Measurements from ENCODE around the gene SMIM12. TPM values are rescaled to one million over a fixed set of nuclear protein-coding genes. Genes with fewer than 3 reads are reported as not detected.

The SMIM12 gene
- total RNA-seq, 1 experiment from 2014 or later: 35.8 TPM

DNA sequence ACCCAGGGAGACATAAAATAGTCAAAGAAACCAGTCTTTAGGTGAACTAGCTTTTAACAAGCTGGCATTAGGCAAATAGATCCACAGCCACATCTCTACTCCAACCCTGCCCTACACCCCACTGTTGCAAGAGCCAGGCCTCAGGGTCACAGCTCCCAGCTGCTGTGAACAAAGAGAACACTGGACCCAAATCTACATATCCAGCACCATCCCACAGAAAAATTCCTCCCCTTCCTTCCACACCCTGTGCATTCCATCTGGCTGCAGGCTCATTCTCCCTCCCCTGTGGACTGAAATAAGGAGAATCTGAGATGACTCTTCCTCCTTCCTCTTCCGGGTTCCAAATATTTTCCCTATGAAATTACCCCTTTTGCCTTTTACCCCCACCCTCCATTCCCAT, 46.7 kb upstream of the SMIM12 start:
- CTCF ChIA-PET: no interaction called here
- no peak overlapping the region for H3K27ac Mint-ChIP-seq (ENCODE audit: unreplicated experiment)
- no peaks in the 10 kb centered on the region for H3K9me3 Mint-ChIP-seq (ENCODE audit: low read depth, unreplicated experiment)
- intact Hi-C loops (cut with micrococcal nuclease; ENCODE audit: unreplicated experiment): no loop called here
- no peaks in the 10 kb centered on the region for H3K36me3 Mint-ChIP-seq (ENCODE audit: insufficient read depth, unreplicated experiment)
- no TSS peak for BruUV-seq (replicated peaks)
- TF ChIP-seq, protein P1, sequence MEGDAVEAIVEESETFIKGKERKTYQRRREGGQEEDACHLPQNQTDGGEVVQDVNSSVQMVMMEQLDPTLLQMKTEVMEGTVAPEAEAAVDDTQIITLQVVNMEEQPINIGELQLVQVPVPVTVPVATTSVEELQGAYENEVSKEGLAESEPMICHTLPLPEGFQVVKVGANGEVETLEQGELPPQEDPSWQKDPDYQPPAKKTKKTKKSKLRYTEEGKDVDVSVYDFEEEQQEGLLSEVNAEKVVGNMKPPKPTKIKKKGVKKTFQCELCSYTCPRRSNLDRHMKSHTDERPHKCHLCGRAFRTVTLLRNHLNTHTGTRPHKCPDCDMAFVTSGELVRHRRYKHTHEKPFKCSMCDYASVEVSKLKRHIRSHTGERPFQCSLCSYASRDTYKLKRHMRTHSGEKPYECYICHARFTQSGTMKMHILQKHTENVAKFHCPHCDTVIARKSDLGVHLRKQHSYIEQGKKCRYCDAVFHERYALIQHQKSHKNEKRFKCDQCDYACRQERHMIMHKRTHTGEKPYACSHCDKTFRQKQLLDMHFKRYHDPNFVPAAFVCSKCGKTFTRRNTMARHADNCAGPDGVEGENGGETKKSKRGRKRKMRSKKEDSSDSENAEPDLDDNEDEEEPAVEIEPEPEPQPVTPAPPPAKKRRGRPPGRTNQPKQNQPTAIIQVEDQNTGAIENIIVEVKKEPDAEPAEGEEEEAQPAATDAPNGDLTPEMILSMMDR (IDR thresholded peaks at IDR 0.05; ENCODE audit: unreplicated experiment): no peak
- H3K4me1 Mint-ChIP-seq (ENCODE audit: low read depth, unreplicated experiment): no peaks in the 10 kb centered on the region
- DNase-seq: no peak
- H3K27me3 Mint-ChIP-seq (ENCODE audit: unreplicated experiment): peaks cover 85% of the 10 kb centered on the region
- no peak overlapping the region for H3K4me3 Mint-ChIP-seq (ENCODE audit: low read depth, unreplicated experiment)

DNA sequence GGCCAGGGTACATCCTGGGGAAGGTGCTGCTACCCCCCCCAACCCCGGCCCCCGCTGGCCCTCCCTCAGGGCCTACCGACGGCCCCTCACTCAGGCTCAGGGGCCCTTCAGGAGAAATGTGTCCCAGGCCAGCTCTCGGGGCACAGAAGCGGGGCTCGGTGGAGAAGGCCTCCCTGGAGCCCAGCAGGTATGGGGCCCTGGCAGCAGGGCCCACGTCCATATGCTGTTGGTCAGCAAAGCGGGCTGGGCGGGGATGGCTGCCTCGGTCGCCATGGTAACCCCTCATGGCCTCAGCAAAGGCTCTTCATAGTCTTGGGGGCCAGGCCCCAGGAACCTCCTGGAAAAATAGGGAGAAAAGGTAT, 45.5 kb upstream of the SMIM12 start:
- no peak overlapping the region for H3K4me3 Mint-ChIP-seq (ENCODE audit: low read depth, unreplicated experiment)
- no peaks in the 10 kb centered on the region for H3K36me3 Mint-ChIP-seq (ENCODE audit: insufficient read depth, unreplicated experiment)
- no peaks in the 10 kb centered on the region for H3K9me3 Mint-ChIP-seq (ENCODE audit: low read depth, unreplicated experiment)
- CTCF ChIA-PET: no interaction called here
- DNase-seq: no peak
- TF ChIP-seq, protein P1 (IDR thresholded peaks at IDR 0.05; ENCODE audit: unreplicated experiment): no peak
- H3K4me1 Mint-ChIP-seq (ENCODE audit: low read depth, unreplicated experiment): no peaks in the 10 kb centered on the region
- BruUV-seq (replicated peaks): no TSS peak
- no peak overlapping the region for H3K27ac Mint-ChIP-seq (ENCODE audit: unreplicated experiment)
- H3K27me3 Mint-ChIP-seq (ENCODE audit: unreplicated experiment): peaks cover 85% of the 10 kb centered on the region
- intact Hi-C loops (cut with micrococcal nuclease; ENCODE audit: unreplicated experiment): no loop called here

DNA sequence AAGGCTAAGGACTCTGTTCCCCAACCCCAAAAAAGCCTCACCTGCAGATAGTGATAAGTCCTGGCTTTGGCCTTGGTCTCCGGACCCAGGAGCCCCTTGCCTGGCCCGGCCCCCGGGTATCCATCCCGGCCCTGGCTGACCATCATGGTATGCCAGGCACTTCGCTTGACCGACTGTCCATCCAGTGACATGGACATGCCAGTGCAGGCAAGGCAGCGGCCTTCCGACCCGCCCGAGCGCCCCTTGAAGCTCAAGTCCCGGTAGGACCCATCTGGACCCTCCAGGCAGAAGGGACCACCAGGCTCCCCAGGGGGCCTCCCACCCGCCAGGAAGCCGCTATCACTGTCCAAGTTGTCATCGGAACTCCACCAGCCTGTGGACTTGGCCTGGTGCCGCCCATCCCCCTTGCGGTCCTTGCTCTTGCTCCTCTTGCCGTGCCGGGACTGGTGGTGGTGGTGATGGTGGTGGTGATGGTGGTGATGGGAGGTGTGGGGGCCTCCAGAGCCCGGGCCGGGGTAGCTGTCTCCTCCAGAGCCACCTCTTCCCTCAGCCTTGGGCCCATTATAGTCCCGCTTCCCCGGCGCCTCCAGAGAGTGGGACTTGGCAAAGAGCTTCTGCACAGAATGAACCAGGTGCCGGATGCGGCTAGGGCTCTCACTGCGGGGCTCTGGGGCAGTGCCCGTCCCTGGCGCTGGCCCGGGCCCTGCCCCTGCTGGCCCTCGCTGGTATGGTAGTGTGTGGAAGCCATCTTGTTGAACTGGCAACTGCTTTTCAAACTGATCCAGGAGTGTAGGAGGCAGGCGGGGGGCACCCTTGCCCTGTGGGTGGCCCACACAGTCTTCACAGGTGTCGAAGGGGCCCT, 44.9 kb upstream of the SMIM12 start:
- H3K4me1 Mint-ChIP-seq (ENCODE audit: low read depth, unreplicated experiment): no peaks in the 10 kb centered on the region
- no peaks in the 10 kb centered on the region for H3K9me3 Mint-ChIP-seq (ENCODE audit: low read depth, unreplicated experiment)
- no TSS peak for BruUV-seq (replicated peaks)
- peaks cover 83% of the 10 kb centered on the region for H3K27me3 Mint-ChIP-seq (ENCODE audit: unreplicated experiment)
- TF ChIP-seq, protein P1 (IDR thresholded peaks at IDR 0.05; ENCODE audit: unreplicated experiment): no peak
- CTCF ChIA-PET: no interaction called here
- H3K4me3 Mint-ChIP-seq (ENCODE audit: low read depth, unreplicated experiment): no peak overlapping the region
- no peaks in the 10 kb centered on the region for H3K36me3 Mint-ChIP-seq (ENCODE audit: insufficient read depth, unreplicated experiment)
- no peak for DNase-seq
- no peak overlapping the region for H3K27ac Mint-ChIP-seq (ENCODE audit: unreplicated experiment)
- intact Hi-C loops (cut with micrococcal nuclease; ENCODE audit: unreplicated experiment): no loop called here

DNA sequence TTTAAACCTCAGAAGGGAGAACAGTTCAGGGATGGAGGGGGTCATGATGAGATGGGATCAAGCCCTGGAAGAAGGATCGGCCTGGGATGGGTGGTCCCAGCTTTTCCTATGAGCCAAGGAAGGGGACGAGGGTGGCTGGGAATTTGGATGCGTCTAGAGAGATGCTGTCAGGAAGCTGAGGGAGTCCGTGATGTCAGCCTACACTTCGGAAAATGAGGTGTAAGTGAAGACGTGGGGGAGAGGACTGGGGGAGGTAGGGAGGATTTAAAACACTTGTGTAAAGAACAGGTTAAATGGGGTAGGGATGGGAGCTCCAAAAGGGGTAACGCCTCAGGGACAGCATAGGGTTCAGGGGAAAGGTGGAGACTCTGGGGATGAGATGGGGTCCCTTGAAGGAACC, 42.4 kb upstream of the SMIM12 start:
- no peaks in the 10 kb centered on the region for H3K4me1 Mint-ChIP-seq (ENCODE audit: low read depth, unreplicated experiment)
- H3K9me3 Mint-ChIP-seq (ENCODE audit: low read depth, unreplicated experiment): no peaks in the 10 kb centered on the region
- CTCF ChIA-PET: no interaction called here
- H3K4me3 Mint-ChIP-seq (ENCODE audit: low read depth, unreplicated experiment): no peak overlapping the region
- intact Hi-C loops (cut with micrococcal nuclease; ENCODE audit: unreplicated experiment): no loop called here
- no TSS peak for BruUV-seq (replicated peaks)
- no peak overlapping the region for H3K27ac Mint-ChIP-seq (ENCODE audit: unreplicated experiment)
- TF ChIP-seq, protein P1 (IDR thresholded peaks at IDR 0.05; ENCODE audit: unreplicated experiment): no peak
- H3K27me3 Mint-ChIP-seq (ENCODE audit: unreplicated experiment): peaks cover 66% of the 10 kb centered on the region
- H3K36me3 Mint-ChIP-seq (ENCODE audit: insufficient read depth, unreplicated experiment): no peaks in the 10 kb centered on the region
- no peak for DNase-seq

All from Calu3 (cell line).